Adrenal gland (tissue), 5 donors: ENCODE data around the gene LACRT.

Experiments
- POLR2A ChIP-seq, 2 donors: fragments of 450-650 bp; IDR thresholded peaks; one replicate each; pipeline ENCODE4 v1.6.1; 2017; ENCODE audit warnings: antibody characterized with exemption in 2 of 2, mild to moderate bottlenecking in 2 of 2, moderate library complexity in 1 of 2
- TF ChIP-seq, protein P1 (sequence below), 6 experiments: fragments of 450-650 bp in 4 of 6; fragments of 200-600 bp in 2 of 6; sonication (generic) in 1 of 6; IDR thresholded peaks; 1 replicate in 5 of 6; 2 replicates in 1 of 6; pipeline versions ENCODE4 v1.5.1 to v1.8.0; 2016 to 2021; ENCODE audit warnings: antibody characterized with exemption in 6 of 6, mild to moderate bottlenecking in 2 of 6, moderate library complexity in 1 of 6
- donor health status: DM: no; HTN: no; CAD: no.

GRCh38 chr12:54596526-54596946 lies 38.2 kb downstream of the LACRT start:
- TF ChIP-seq, protein P1, sequence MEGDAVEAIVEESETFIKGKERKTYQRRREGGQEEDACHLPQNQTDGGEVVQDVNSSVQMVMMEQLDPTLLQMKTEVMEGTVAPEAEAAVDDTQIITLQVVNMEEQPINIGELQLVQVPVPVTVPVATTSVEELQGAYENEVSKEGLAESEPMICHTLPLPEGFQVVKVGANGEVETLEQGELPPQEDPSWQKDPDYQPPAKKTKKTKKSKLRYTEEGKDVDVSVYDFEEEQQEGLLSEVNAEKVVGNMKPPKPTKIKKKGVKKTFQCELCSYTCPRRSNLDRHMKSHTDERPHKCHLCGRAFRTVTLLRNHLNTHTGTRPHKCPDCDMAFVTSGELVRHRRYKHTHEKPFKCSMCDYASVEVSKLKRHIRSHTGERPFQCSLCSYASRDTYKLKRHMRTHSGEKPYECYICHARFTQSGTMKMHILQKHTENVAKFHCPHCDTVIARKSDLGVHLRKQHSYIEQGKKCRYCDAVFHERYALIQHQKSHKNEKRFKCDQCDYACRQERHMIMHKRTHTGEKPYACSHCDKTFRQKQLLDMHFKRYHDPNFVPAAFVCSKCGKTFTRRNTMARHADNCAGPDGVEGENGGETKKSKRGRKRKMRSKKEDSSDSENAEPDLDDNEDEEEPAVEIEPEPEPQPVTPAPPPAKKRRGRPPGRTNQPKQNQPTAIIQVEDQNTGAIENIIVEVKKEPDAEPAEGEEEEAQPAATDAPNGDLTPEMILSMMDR (IDR thresholded peaks at IDR 0.05): peak; percentile 53 to 83 (median 62)
- no peak for TF ChIP-seq POLR2A (IDR thresholded peaks at IDR 0.05)
